Breast epithelium (tissue), 4 donors: ENCODE data around the gene ARHGEF25. TPM values are rescaled to one million over a fixed set of nuclear protein-coding genes. Genes with fewer than 3 reads are reported as not detected.

Source experiments
- DNase-seq, 2 donors: peaks; one replicate each; pipeline ENCODE4 v3.0.0-alpha.2; 2019; ENCODE audit warnings: low spot score in 2 of 2
- H3K27ac ChIP-seq, 2 donors: fragments of 200-600 bp; sonication (generic) in 1 of 2; one replicate each; pipeline ENCODE4 v1.5.1; 2016 to 2019; ENCODE audit warnings: mild to moderate bottlenecking in 1 of 2
- H3K27me3 ChIP-seq, 2 donors: fragments of 200-600 bp; sonication (generic) in 1 of 2; one replicate each; pipeline versions ENCODE4 v1.5.1 to v1.6.0; 2017 to 2019; ENCODE audit warnings: control low read depth in 1 of 2, mild to moderate bottlenecking in 1 of 2
- H3K36me3 ChIP-seq: fragments of 200-600 bp; one replicate; pipeline ENCODE4 v1.5.1; 2019
- H3K4me1 ChIP-seq, 2 donors: fragments of 200-600 bp; sonication (generic); one replicate each; pipeline ENCODE4 v1.5.1; 2016 to 2019; ENCODE audit warnings: control low read depth in 1 of 2
- H3K4me3 ChIP-seq, 3 donors: fragments of 200-600 bp; sonication (generic); 1 replicate in 2 of 3; 2 replicates in 1 of 3; pipeline ENCODE4 v1.5.1; 2016 to 2019; ENCODE audit warnings: mild to moderate bottlenecking in 3 of 3, moderate library complexity in 2 of 3
- H3K9me3 ChIP-seq, 2 donors: fragments of 200-600 bp; sonication (generic) in 1 of 2; one replicate each; pipeline ENCODE4 v1.5.1; 2016 to 2019; ENCODE audit warnings: control low read depth in 1 of 2
- POLR2A ChIP-seq: fragments of 450-650 bp; IDR thresholded peaks from one replicate; pipeline ENCODE4 v1.6.1; 2016; ENCODE audit warnings: antibody characterized with exemption, mild to moderate bottlenecking, moderate library complexity
- POLR2AphosphoS5 ChIP-seq, 3 donors: sonication (generic); formaldehyde crosslinking; IDR thresholded peaks; one replicate each; pipeline ENCODE4 v1.6.1; 2017; ENCODE audit warnings: antibody characterized with exemption in 3 of 3
- intact Hi-C: fragments of 100-400 bp; cut with DNase I; formaldehyde crosslinking; loops from one replicate; pipeline ENCODE4 v1.15.1; 2023; ENCODE audit warnings: low total_unique reads
- total RNA-seq, 3 donors: library from RNA; depleted of rRNA; stranded (reverse); fragments of >200 nt; gene quantifications; one replicate each; pipeline ENCODE4 v1.1.0, GENCODE V29; 2016
- TF ChIP-seq, protein P1 (sequence below), 3 donors: fragments of 450-650 bp; IDR thresholded peaks; one replicate each; pipeline ENCODE4 v1.5.1; 2016 to 2017; ENCODE audit warnings: antibody characterized with exemption in 3 of 3, mild to moderate bottlenecking in 3 of 3, moderate library complexity in 3 of 3

Gene ARHGEF25
- total RNA-seq, 3 donors from 2014 or later, result 8.3 to 28.2 (median 19.2) TPM

- Histone ChIP-seq H3K27ac (peak overlapping the region; percentile 97 to 100), H3K27me3 (no peaks in the 10 kb centered on the region), H3K4me3 (peak overlapping the region in 2 of 3 donors; percentile 81 to 100), H3K4me1 (peaks cover 0 to 4% of the 10 kb centered on the region in 2 donors), H3K36me3 (peaks cover 3% of the 10 kb centered on the region), H3K9me3 (no peaks in the 10 kb centered on the region)
- intact Hi-C loops, result no loop called here
- DNase-seq, result no peak
- TF ChIP-seq, protein P1, sequence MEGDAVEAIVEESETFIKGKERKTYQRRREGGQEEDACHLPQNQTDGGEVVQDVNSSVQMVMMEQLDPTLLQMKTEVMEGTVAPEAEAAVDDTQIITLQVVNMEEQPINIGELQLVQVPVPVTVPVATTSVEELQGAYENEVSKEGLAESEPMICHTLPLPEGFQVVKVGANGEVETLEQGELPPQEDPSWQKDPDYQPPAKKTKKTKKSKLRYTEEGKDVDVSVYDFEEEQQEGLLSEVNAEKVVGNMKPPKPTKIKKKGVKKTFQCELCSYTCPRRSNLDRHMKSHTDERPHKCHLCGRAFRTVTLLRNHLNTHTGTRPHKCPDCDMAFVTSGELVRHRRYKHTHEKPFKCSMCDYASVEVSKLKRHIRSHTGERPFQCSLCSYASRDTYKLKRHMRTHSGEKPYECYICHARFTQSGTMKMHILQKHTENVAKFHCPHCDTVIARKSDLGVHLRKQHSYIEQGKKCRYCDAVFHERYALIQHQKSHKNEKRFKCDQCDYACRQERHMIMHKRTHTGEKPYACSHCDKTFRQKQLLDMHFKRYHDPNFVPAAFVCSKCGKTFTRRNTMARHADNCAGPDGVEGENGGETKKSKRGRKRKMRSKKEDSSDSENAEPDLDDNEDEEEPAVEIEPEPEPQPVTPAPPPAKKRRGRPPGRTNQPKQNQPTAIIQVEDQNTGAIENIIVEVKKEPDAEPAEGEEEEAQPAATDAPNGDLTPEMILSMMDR (IDR thresholded peaks at IDR 0.05), result no peak
- TF ChIP-seq POLR2A, result no peak
- TF ChIP-seq POLR2AphosphoS5 (IDR thresholded peaks at IDR 0.05), result no peak
These were observed 5.4 kb upstream of the ARHGEF25 start for GRCh38 chr12:57605811-57606311.

- no peak for DNase-seq
- no peak for TF ChIP-seq POLR2AphosphoS5 (IDR thresholded peaks at IDR 0.05)
- TF ChIP-seq, protein P1 (IDR thresholded peaks at IDR 0.05), result no peak
- TF ChIP-seq POLR2A, result no peak
- H3K4me3 ChIP-seq, result no peak overlapping the region
- intact Hi-C loops, result no loop called here
- peak overlapping the region in 1 of 2 donors; percentile 100 for H3K27ac ChIP-seq
- H3K27me3 ChIP-seq, result no peaks in the 10 kb centered on the region
- H3K9me3 ChIP-seq, result no peaks in the 10 kb centered on the region
- no peaks in the 10 kb centered on the region for H3K36me3 ChIP-seq
- H3K4me1 ChIP-seq, result peaks cover 0 to 4% of the 10 kb centered on the region in 2 donors
These were observed 4.8 kb upstream of the ARHGEF25 start for GRCh38 chr12:57606399-57606798.

DNA sequence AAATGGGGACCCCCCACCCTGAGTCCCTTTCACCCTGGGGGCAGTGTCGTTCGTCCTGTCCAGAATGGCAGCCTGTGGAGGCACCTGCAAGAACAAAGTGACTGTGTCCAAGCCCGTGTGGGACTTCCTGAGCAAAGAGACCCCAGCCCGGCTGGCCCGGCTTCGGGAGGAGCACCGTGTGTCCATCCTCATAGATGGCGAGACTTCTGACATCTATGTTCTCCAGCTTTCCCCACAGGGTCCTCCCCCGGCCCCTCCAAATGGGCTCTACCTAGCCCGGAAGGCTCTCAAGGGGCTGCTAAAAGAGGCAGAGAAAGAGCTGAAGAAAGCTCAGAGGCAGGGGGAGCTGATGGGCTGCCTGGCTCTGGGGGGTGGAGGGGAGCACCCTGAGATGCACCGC lies 4.4 kb upstream of the ARHGEF25 start:
- no peak overlapping the region for H3K4me3 ChIP-seq
- H3K9me3 ChIP-seq, result no peaks in the 10 kb centered on the region
- intact Hi-C loops, result no loop called here
- no peaks in the 10 kb centered on the region for H3K36me3 ChIP-seq
- H3K4me1 ChIP-seq, result peaks cover 0 to 4% of the 10 kb centered on the region in 2 donors
- no peak for DNase-seq
- no peak for TF ChIP-seq POLR2A
- TF ChIP-seq, protein P1 (IDR thresholded peaks at IDR 0.05), result no peak
- no peak for TF ChIP-seq POLR2AphosphoS5 (IDR thresholded peaks at IDR 0.05)
- H3K27me3 ChIP-seq, result no peaks in the 10 kb centered on the region
- H3K27ac ChIP-seq, result no peak overlapping the region

DNA sequence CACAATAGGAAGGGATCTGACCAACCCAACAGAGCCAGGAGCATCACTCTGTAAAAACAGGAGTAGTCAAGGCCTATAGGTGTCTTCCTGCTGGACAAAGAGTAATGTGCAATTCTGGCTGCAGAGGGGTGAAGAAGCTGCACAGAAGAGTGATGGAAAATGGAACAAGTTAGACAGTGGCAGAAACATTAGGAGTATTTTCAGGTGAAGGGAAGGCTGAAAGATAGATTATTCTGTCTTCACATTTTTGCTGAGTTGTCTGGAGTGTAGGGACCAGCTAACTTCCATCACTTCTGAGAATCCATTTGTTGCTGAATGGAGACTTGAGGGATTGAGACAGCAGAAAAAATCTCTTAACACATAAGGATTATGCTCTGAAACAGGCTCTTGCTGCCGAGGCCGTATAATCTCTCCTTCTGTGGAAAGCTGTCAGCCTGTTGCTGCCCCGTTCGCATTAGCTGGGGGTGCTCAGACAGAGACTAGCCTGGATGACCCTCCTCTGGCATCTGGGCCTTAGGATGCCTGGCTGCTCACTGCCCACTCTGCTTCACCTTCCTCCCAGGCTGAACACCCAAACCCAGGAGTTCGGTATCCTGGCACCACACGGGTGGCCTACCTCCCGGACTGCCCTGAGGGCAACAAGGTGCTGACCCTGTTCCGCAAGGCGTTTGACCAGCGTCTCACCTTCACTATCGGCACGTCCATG lies 3.1 kb upstream of the ARHGEF25 start:
- TF ChIP-seq POLR2AphosphoS5 (IDR thresholded peaks at IDR 0.05) (no peak), POLR2A (no peak)
- TF ChIP-seq, protein P1 (IDR thresholded peaks at IDR 0.05), result no peak
- Histone ChIP-seq H3K36me3 (no peaks in the 10 kb centered on the region), H3K27ac (peak overlapping the region in 1 of 2 donors; percentile 9), H3K4me1 (peaks cover 0 to 4% of the 10 kb centered on the region in 2 donors), H3K9me3 (no peaks in the 10 kb centered on the region), H3K27me3 (no peaks in the 10 kb centered on the region), H3K4me3 (no peak overlapping the region)
- intact Hi-C loops, result no loop called here
- DNase-seq, result no peak

DNA sequence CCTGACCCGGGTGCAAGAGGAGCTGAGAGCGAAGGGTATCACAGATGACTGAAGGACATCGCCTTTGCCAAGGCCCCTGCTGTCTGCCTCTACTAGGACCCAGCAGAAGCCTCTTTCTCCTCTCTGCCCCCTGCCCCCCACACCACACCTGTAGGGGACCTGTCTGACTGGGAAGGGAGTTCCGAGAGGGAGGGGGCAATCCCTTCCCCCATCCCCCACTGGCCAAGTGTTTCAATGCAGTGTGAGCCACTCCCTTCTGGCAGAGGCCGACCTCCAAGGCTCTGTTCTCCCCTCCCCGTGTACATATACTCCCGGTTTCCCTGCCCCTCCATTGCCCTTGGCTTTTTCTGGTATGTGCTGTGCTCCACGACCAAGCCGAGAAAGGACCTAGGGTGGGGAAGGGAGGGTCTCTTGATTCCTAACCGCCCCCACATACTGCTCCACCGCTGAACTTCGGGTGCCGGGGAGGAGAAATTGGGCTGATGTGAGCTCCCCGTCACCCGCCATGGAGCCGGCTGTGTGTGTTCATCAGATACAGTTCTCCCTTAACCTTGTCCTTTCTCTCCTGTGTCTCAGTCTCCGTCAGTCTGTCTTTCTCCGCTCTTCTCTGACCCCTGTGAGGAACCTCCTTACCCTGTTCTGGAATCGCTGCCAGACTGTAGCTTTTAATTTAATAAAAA lies 2.0 kb upstream of the ARHGEF25 start:
- Histone ChIP-seq H3K9me3 (no peaks in the 10 kb centered on the region), H3K27me3 (no peaks in the 10 kb centered on the region), H3K36me3 (no peaks in the 10 kb centered on the region), H3K4me3 (peak overlapping the region; percentile 57 to 90 (median 77)), H3K27ac (peak overlapping the region; percentile 85 to 96), H3K4me1 (no peaks in the 10 kb centered on the region)
- no peak for DNase-seq
- intact Hi-C loops, result no loop called here
- TF ChIP-seq, protein P1 (IDR thresholded peaks at IDR 0.05), result no peak
- TF ChIP-seq POLR2A (no peak), POLR2AphosphoS5 (IDR thresholded peaks at IDR 0.05) (no peak)
